SIG-M5 (cell line): ENCODE measurements around the gene AJM1.

Experiments used
- DNase-seq: peaks from one replicate; lab custom pipeline; 2025; lab: John Stamatoyannopoulos, UW

The AJM1 gene

GRCh38 chr9:136808075-136808805 lies 34.0 kb upstream of the AJM1 start:
- DNase-seq: no peak

GRCh38 chr9:136808806-136809158 lies 33.5 kb upstream of the AJM1 start:
- no peak for DNase-seq

- DNase-seq: no peak
Measured at GRCh38 chr9:136814725-136815421, 27.4 kb upstream of the AJM1 start.

GRCh38 chr9:136815422-136815782 lies 26.9 kb upstream of the AJM1 start:
- no peak for DNase-seq

- DNase-seq: no peak
Measured at GRCh38 chr9:136820971-136821825, 21.1 kb upstream of the AJM1 start.

GRCh38 chr9:136821826-136822544 lies 20.3 kb upstream of the AJM1 start:
- no peak for DNase-seq

GRCh38 chr9:136823136-136824046 lies 18.9 kb upstream of the AJM1 start:
- DNase-seq: no peak

GRCh38 chr9:136824496-136825225 lies 17.6 kb upstream of the AJM1 start:
- DNase-seq: no peak

GRCh38 chr9:136825295-136826187 lies 16.7 kb upstream of the AJM1 start:
- no peak for DNase-seq

GRCh38 chr9:136826188-136826541 lies 16.1 kb upstream of the AJM1 start:
- no peak for DNase-seq

GRCh38 chr9:136826703-136827582 lies 15.3 kb upstream of the AJM1 start:
- no peak for DNase-seq

GRCh38 chr9:136827794-136828473 lies 14.3 kb upstream of the AJM1 start:
- no peak for DNase-seq

- no peak for DNase-seq
Measured at GRCh38 chr9:136828474-136829140, 13.7 kb upstream of the AJM1 start.

GRCh38 chr9:136829412-136829811 lies 12.9 kb upstream of the AJM1 start:
- DNase-seq: no peak

- DNase-seq: no peak
Measured at GRCh38 chr9:136829981-136830885, 12.0 kb upstream of the AJM1 start.

- no peak for DNase-seq
Measured at GRCh38 chr9:136831002-136831719, 11.1 kb upstream of the AJM1 start.
